NCI-H69 (cell line): Measurements from ENCODE around the gene GRB10.
A peak's percentile ranks its signal among the peaks of the same experiment; 100 is the strongest.
"Not testable (repeated sequence)": the region's sequence is repeated elsewhere in the genome, so short reads cannot be mapped to it uniquely, and the experiment has no call there.

ENCODE experiments used
- DNase-seq: peaks from one replicate; lab custom pipeline; 2025; lab: John Stamatoyannopoulos, UW

GRB10 gene

GRCh38 chr7:50743016-50743415 is 39.7 kb downstream of the GRB10 start:
- DNase-seq, result no peak

GRCh38 chr7:50742401-50742800 is 40.3 kb downstream of the GRB10 start:
- no peak for DNase-seq

GRCh38 chr7:50739744-50740435 is 42.8 kb downstream of the GRB10 start:
- peak; percentile 15 for DNase-seq

GRCh38 chr7:50738932-50739331 is 43.8 kb downstream of the GRB10 start:
- no peak for DNase-seq

GRCh38 chr7:50735836-50736235 is 46.9 kb downstream of the GRB10 start:
- not testable (repeated sequence) for DNase-seq

- no peak for DNase-seq
Measured at GRCh38 chr7:50735333-50735732, 47.4 kb downstream of the GRB10 start.

GRCh38 chr7:50734246-50734645 is 48.5 kb downstream of the GRB10 start:
- no peak for DNase-seq

GRCh38 chr7:50733552-50733951 is 49.1 kb downstream of the GRB10 start:
- peak; percentile 69 for DNase-seq

GRCh38 chr7:50731703-50732582 is 50.8 kb downstream of the GRB10 start:
- DNase-seq, result no peak

GRCh38 chr7:50730446-50731400 is 52.0 kb downstream of the GRB10 start:
- DNase-seq, result peak; percentile 27

- no peak for DNase-seq
Measured at GRCh38 chr7:50729962-50730361, 52.7 kb downstream of the GRB10 start.

- DNase-seq, result no peak
Measured at GRCh38 chr7:50728184-50728583, 54.5 kb downstream of the GRB10 start.

- no peak for DNase-seq
Measured at GRCh38 chr7:50727711-50728110, 55.0 kb downstream of the GRB10 start.

GRCh38 chr7:50727072-50727471 is 55.6 kb downstream of the GRB10 start:
- no peak for DNase-seq

- DNase-seq, result no peak
Measured at GRCh38 chr7:50725774-50726173, 56.9 kb downstream of the GRB10 start.

- no peak for DNase-seq
Measured at GRCh38 chr7:50724526-50725520, 57.9 kb downstream of the GRB10 start.

- DNase-seq, result no peak
Measured at GRCh38 chr7:50723888-50724287, 58.8 kb downstream of the GRB10 start.

GRCh38 chr7:50723173-50723572 is 59.5 kb downstream of the GRB10 start:
- no peak for DNase-seq

GRCh38 chr7:50721661-50722259 is 60.9 kb downstream of the GRB10 start:
- DNase-seq, result no peak

- peak; percentile 24 for DNase-seq
Measured at GRCh38 chr7:50721160-50721559, 61.5 kb downstream of the GRB10 start.
